Measurements from ENCODE around the gene SLCO1B3. TPM values are rescaled to one million over a fixed set of nuclear protein-coding genes. Genes with fewer than 3 reads are reported as not detected.

Gene SLCO1B3, protein sequence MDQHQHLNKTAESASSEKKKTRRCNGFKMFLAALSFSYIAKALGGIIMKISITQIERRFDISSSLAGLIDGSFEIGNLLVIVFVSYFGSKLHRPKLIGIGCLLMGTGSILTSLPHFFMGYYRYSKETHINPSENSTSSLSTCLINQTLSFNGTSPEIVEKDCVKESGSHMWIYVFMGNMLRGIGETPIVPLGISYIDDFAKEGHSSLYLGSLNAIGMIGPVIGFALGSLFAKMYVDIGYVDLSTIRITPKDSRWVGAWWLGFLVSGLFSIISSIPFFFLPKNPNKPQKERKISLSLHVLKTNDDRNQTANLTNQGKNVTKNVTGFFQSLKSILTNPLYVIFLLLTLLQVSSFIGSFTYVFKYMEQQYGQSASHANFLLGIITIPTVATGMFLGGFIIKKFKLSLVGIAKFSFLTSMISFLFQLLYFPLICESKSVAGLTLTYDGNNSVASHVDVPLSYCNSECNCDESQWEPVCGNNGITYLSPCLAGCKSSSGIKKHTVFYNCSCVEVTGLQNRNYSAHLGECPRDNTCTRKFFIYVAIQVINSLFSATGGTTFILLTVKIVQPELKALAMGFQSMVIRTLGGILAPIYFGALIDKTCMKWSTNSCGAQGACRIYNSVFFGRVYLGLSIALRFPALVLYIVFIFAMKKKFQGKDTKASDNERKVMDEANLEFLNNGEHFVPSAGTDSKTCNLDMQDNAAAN
- total RNA-seq: not detected in 2 replicates

DNA sequence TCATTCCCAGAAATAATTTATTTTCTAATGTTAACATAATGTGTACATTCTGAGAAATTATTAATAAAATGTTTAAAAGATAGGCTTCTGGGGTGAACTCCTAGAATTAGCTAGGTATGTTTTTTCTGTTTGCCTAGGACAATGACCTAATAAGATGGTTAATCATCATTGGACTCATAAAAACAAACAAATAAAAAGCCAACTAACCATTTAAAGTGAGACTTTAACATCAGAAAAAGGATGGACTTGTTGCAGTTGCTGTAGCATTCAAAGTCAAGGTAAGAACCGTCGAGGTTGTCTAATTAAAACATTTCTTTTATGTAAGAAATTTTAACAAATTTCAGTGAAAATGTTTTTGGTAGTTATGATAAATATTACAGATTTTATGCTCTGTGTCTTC is at the start of gene SLCO1B3:
TSS of gene SLCO1B3 (plus strand) at position 219 of the 400 bp plus-strand sequence. CDS start 5,034 bp downstream, outside the sequence.

Other genes with a start within 250 kb of the SLCO1B3 start
- not detected in 2 replicates for gene SLCO1C1, start 115.4 kb upstream of the SLCO1B3 start, total RNA-seq